ENCODE results near the gene SPEM2. TPM values are rescaled to one million over a fixed set of nuclear protein-coding genes. Genes with fewer than 3 reads are reported as not detected.

SPEM2 gene
- total and polyA plus RNA-seq, 2 of the 4 experiments (the other 2 are of a cell fraction) = not detected

- peaks cover 0 to 2% of the 10 kb centered on the region in 2 experiments; a peak in 1 of 4 replicates for H3K79me1 ChIP-seq (ENCODE audit: low read depth in 1 of 2, low read length in 2 of 2)
- H3K4me1 ChIP-seq (ENCODE audit: control insufficient read depth, insufficient read depth, low read length) = no peaks in the 10 kb centered on the region
- H4K8ac ChIP-seq (ENCODE audit: low read depth in 2 of 2, low read length in 2 of 2) = no peak overlapping the region
- TF ChIP-seq USF2 (IDR thresholded peaks at IDR 0.05; ENCODE audit: low read depth, low read length) (no peak), MXI1 (IDR thresholded peaks at IDR 0.05; ENCODE audit: borderline replicate concordance, low read depth, low read length) (no peak), MAFK (IDR thresholded peaks at IDR 0.05; ENCODE audit: low read depth, low read length) (no peak), SMC3 (IDR thresholded peaks at IDR 0.05; ENCODE audit: low read depth, low read length) (no peak), RCOR1 (IDR thresholded peaks at IDR 0.05; ENCODE audit: insufficient replicate concordance, low read length) (no peak), POLR2A (IDR thresholded peaks at IDR 0.05; ENCODE audit: low read depth, low read length) (no peak), NFE2L2 (IDR thresholded peaks at IDR 0.05; ENCODE audit: low read depth, low read length) (no peak), CHD1 (IDR thresholded peaks at IDR 0.05; ENCODE audit: low read depth, low read length) (no peak), RFX5 (IDR thresholded peaks at IDR 0.05; ENCODE audit: low read depth, low read length) (no peak), CTCF (conservative IDR thresholded peaks at IDR 0.05; ENCODE audit: low read depth, low read length) (no peak), BHLHE40 (IDR thresholded peaks at IDR 0.05; ENCODE audit: low read depth, low read length) (no peak), RAD21 (IDR thresholded peaks at IDR 0.05; ENCODE audit: low read length) (no peak), CEBPB (IDR thresholded peaks at IDR 0.05; ENCODE audit: low read depth, low read length) (no peak), MAZ (IDR thresholded peaks at IDR 0.05; ENCODE audit: borderline replicate concordance, low read depth, low read length) (no peak)
- dilution Hi-C loops (cut with HindIII; ENCODE audit: low sequenced_read_pairs, unreplicated experiment) = no loop called here
- no peak overlapping the region for H3K27ac ChIP-seq (ENCODE audit: insufficient read depth, low read length)
- POLR2A ChIA-PET (ENCODE audit: unreplicated experiment) = no interaction called here
- H2AK9ac ChIP-seq (replicated peaks; ENCODE audit: low read depth, low read length, poor library complexity) = no peak overlapping the region
- no peak overlapping the region for H2BK20ac ChIP-seq (ENCODE audit: low read depth, low read length)
- ATAC-seq (ENCODE audit: low read depth) = no peak
- H2BK15ac ChIP-seq (ENCODE audit: low read depth, low read length) = no peak overlapping the region
- no peak overlapping the region for H3K4me2 ChIP-seq (ENCODE audit: low read depth, low read length)
- no peaks in the 10 kb centered on the region; the same call in 1 of the 2 replicates for H4K20me1 ChIP-seq (ENCODE audit: insufficient read depth, low read length)
- H3K4me3 ChIP-seq (ENCODE audit: insufficient read depth, low read depth, low read length) = no peak overlapping the region
- H3K18ac ChIP-seq (ENCODE audit: low read depth, low read length) = no peak overlapping the region
- in situ Hi-C loops (cut with MboI; ENCODE audit: low sequenced_read_pairs) = no loop called here
- H2AK5ac ChIP-seq (ENCODE audit: low read depth, low read length) = no peak overlapping the region
- no peak overlapping the region for H2BK5ac ChIP-seq (ENCODE audit: low read depth, low read length, poor library complexity, severe bottlenecking)
- H3K14ac ChIP-seq (replicated peaks; ENCODE audit: low read depth, low read length) = no peak overlapping the region
- no peak overlapping the region for H3K4ac ChIP-seq (ENCODE audit: low read depth, low read length)
- H4K91ac ChIP-seq (ENCODE audit: insufficient read depth, low read depth, low read length) = no peak overlapping the region
- no peaks in the 10 kb centered on the region for H3K9me1 ChIP-seq (ENCODE audit: insufficient read depth, low read length)
- intact Hi-C loops (cut with micrococcal nuclease) = no loop called here
- H4K5ac ChIP-seq (ENCODE audit: low read depth, low read length) = no peak overlapping the region
- no peak overlapping the region for H3K23ac ChIP-seq (ENCODE audit: low read depth, low read length)
- no peaks in the 10 kb centered on the region for H3K36me3 ChIP-seq (ENCODE audit: control insufficient read depth, insufficient read depth, low read length)
- no peak overlapping the region for H2AFZ ChIP-seq (replicated peaks; ENCODE audit: low read length, poor library complexity)
- no peak overlapping the region for H3K9ac ChIP-seq (ENCODE audit: low read depth, low read length)
- BruUV-seq (replicated peaks) = no TSS peak
- no peaks in the 10 kb centered on the region for H3K9me3 ChIP-seq (ENCODE audit: control insufficient read depth, insufficient read depth, low read length)
- WGBS, 2 experiments (ENCODE audit: extremely low coverage in 2 of 2, insufficient read length in 1 of 2) = 90% methylated on average over 7 of the region's 11 CpGs; no CpG with 5 or more reads in 1 of the 2 experiments
- CTCF ChIA-PET = no interaction called here
- no peak overlapping the region for H3K56ac ChIP-seq (ENCODE audit: extremely low read depth, insufficient read depth, low read length)
- H2BK120ac ChIP-seq (ENCODE audit: low read depth, low read length) = no peak overlapping the region
- H3K27me3 ChIP-seq (ENCODE audit: control insufficient read depth, insufficient read depth, low read length) = no peaks in the 10 kb centered on the region; the same call in 1 of the 2 replicates
- DNase-seq = no peak
Observed at GRCh38 chr17:7432296-7432695, 6.9 kb downstream of the SPEM2 start.
